Measurements from ENCODE around the gene PACS1. TPM values are rescaled to one million over a fixed set of nuclear protein-coding genes. Genes with fewer than 3 reads are reported as not detected.
A peak's percentile ranks its signal among the peaks of the same experiment; 100 is the strongest.

Gene PACS1
- total RNA-seq, 1 experiment from 2014 or later, result 47.9 TPM

DNA sequence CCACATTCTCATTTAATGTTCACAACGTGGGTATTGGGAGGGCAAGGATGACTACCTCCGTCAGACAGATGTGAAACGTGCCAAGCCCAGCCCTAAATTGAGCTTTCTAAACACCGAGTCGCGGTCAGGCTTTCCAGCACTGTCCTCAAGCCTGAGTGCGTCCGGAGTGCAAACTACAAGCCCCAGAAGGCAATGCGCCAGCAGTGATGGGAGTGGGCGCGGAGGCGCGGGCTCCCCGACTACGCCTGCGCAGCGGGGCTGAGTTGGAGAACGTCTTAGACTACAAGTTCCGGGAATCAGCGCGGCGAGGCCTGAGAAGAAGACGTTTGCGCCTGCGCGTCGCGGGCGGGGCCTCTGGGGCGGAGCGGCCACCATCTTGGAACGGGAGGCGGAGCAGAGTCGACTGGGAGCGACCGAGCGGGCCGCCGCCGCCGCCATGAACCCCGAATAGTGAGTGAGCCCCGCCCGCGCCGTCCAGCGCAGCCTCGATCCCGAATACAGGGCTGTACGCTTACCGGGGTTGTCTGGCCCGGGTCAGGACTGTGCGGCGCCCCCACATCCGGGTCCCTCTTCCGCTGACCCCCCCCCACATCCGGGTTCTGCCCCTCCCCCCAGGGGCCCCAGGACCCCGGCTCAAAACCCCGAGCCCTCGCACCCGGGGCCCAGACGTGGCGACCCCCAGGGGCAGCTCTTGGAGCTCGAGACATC, 198.3 kb downstream of the PACS1 start, which contains the start of gene RAB1B:
Gene RAB1B (plus strand): TSS at position 396 of the 708 bp plus-strand sequence. CDS start 41 bp downstream, at position 437.
- H3K4me1 Mint-ChIP-seq (ENCODE audit: low read depth, unreplicated experiment), result peaks cover 16% of the 10 kb centered on the region
- H3K27me3 Mint-ChIP-seq (ENCODE audit: unreplicated experiment), result no peaks in the 10 kb centered on the region
- H3K4me3 Mint-ChIP-seq (ENCODE audit: low read depth, unreplicated experiment), result peak within 1 kb of the TSS; percentile 95
- peaks cover 62% of the 10 kb centered on the region for H3K36me3 Mint-ChIP-seq (ENCODE audit: insufficient read depth, unreplicated experiment)
- intact Hi-C loops (cut with micrococcal nuclease; ENCODE audit: unreplicated experiment), result no loop called here
- no peaks in the 10 kb centered on the region for H3K9me3 Mint-ChIP-seq (ENCODE audit: low read depth, unreplicated experiment)
- DNase-seq, result peak; percentile 99
- TF ChIP-seq, protein P1, sequence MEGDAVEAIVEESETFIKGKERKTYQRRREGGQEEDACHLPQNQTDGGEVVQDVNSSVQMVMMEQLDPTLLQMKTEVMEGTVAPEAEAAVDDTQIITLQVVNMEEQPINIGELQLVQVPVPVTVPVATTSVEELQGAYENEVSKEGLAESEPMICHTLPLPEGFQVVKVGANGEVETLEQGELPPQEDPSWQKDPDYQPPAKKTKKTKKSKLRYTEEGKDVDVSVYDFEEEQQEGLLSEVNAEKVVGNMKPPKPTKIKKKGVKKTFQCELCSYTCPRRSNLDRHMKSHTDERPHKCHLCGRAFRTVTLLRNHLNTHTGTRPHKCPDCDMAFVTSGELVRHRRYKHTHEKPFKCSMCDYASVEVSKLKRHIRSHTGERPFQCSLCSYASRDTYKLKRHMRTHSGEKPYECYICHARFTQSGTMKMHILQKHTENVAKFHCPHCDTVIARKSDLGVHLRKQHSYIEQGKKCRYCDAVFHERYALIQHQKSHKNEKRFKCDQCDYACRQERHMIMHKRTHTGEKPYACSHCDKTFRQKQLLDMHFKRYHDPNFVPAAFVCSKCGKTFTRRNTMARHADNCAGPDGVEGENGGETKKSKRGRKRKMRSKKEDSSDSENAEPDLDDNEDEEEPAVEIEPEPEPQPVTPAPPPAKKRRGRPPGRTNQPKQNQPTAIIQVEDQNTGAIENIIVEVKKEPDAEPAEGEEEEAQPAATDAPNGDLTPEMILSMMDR (IDR thresholded peaks at IDR 0.05; ENCODE audit: unreplicated experiment), result no peak
- peak within 1 kb of the TSS; percentile 85 for H3K27ac Mint-ChIP-seq (ENCODE audit: unreplicated experiment)
- BruUV-seq (replicated peaks), result no TSS peak
- CTCF ChIA-PET, result interaction anchor here (0.6 to 1.0 kb wide), 6 partner anchors 10 to 435 kb away, joined by 3 to 9 read pairs (median 4); no protein-coding TSS in a partner anchor

DNA sequence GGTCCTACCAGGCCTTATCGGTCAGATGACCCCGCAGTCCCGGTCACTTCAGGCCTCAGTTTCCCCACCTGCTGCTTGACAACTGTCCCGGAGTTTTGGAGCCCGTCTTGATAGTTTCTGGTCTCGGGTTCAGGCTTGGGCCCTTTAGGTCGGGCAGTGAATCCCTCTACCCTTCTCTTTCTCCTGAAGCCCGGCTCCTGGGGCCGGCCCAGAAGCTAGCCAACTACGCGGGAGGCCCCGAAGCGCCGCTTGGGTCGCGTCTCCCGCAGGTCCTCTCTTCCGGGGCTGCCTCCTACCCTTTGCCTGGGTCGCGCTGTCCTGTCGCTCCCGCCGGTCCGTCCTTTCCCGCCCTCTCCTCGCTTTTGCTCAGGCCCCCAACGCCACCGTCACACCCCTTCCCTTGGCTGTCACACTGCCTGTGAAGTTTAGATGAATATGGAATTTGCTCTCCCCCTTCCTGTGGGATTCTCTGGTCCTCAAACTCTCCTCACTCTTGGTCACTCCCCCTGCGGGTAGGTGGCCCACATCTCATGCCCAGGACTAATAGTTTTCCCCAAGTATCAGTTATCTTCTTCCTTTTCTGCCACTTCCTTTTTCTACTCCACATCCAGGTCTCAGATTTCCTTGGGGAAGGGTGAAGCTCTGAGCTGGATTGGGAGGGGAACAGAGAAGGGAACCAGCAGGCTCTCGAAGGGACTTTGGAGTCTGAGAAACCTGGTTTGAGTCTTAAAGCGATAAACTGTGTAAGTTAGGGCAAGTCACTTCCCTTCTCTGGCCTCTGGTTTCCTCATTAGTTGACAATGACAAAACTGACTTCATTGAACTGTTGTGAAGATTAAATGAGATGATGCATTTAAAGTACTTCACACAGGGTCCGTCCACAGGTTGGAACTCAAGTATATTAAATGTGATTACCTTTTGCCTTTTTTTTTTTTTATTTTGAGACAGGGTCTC, 199.2 kb downstream of the PACS1 start:
- Mint-ChIP-seq H3K27ac (ENCODE audit: unreplicated experiment) (peak overlapping the region; percentile 85), H3K27me3 (ENCODE audit: unreplicated experiment) (no peaks in the 10 kb centered on the region), H3K9me3 (ENCODE audit: low read depth, unreplicated experiment) (no peaks in the 10 kb centered on the region), H3K36me3 (ENCODE audit: insufficient read depth, unreplicated experiment) (peaks cover 62% of the 10 kb centered on the region), H3K4me1 (ENCODE audit: low read depth, unreplicated experiment) (peaks cover 16% of the 10 kb centered on the region), H3K4me3 (ENCODE audit: low read depth, unreplicated experiment) (peak overlapping the region; percentile 95)
- CTCF ChIA-PET, result interaction anchor here (0.6 kb wide), 1 partner anchor 760 kb away, joined by 3 read pairs; no protein-coding TSS in a partner anchor
- peak; percentile 40 for DNase-seq
- TSS peak; percentile 68 for BruUV-seq (replicated peaks)
- TF ChIP-seq, protein P1 (IDR thresholded peaks at IDR 0.05; ENCODE audit: unreplicated experiment), result peak; percentile 19
- intact Hi-C loops (cut with micrococcal nuclease; ENCODE audit: unreplicated experiment), result no loop called here

DNA sequence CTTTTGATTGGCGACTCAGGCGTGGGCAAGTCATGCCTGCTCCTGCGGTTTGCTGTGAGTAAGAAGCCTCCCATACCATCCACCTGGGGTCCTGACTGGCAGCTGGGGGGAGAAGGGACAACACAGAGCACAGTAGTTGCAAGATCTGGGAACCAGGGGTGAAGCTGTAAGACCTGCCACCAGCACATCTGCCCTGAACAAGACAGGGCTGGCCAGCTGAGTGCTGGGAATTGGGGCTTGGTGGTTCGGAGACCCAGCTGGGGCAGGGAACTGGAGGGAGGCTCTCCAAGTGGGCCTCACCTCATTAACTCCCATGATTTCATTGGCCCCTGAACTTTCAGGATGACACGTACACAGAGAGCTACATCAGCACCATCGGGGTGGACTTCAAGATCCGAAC, 201.7 kb downstream of the PACS1 start:
- Mint-ChIP-seq H3K36me3 (ENCODE audit: insufficient read depth, unreplicated experiment) (peaks cover 60% of the 10 kb centered on the region), H3K27me3 (ENCODE audit: unreplicated experiment) (no peaks in the 10 kb centered on the region), H3K4me1 (ENCODE audit: low read depth, unreplicated experiment) (peaks cover 16% of the 10 kb centered on the region), H3K27ac (ENCODE audit: unreplicated experiment) (no peak overlapping the region), H3K9me3 (ENCODE audit: low read depth, unreplicated experiment) (no peaks in the 10 kb centered on the region), H3K4me3 (ENCODE audit: low read depth, unreplicated experiment) (no peak overlapping the region)
- TF ChIP-seq, protein P1 (IDR thresholded peaks at IDR 0.05; ENCODE audit: unreplicated experiment), result no peak
- BruUV-seq (replicated peaks), result no TSS peak
- CTCF ChIA-PET, result no interaction called here
- DNase-seq, result no peak
- intact Hi-C loops (cut with micrococcal nuclease; ENCODE audit: unreplicated experiment), result no loop called here

DNA sequence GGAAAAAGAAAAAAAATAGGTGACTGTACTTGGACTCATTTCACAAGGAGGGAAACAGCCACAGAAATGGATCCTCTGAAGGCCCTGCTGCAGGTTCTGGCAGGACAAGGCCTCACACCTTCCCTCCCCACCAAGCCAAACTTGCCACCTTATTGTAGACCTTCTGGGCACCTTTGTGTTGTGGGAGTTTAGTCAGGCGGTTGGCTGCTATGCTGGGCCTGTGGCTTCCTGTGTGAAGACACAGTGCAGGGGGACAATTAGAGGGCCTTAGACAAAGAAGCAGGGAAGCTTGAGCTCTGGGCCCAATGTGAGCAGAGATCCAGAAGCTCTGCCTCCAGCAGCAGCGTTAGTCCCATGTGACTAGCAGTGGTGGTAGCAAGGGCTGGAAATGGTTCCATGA, 202.5 kb downstream of the PACS1 start:
- no TSS peak for BruUV-seq (replicated peaks)
- Mint-ChIP-seq H3K4me3 (ENCODE audit: low read depth, unreplicated experiment) (no peak overlapping the region), H3K9me3 (ENCODE audit: low read depth, unreplicated experiment) (no peaks in the 10 kb centered on the region), H3K27me3 (ENCODE audit: unreplicated experiment) (no peaks in the 10 kb centered on the region), H3K36me3 (ENCODE audit: insufficient read depth, unreplicated experiment) (peaks cover 60% of the 10 kb centered on the region), H3K4me1 (ENCODE audit: low read depth, unreplicated experiment) (peaks cover 16% of the 10 kb centered on the region), H3K27ac (ENCODE audit: unreplicated experiment) (no peak overlapping the region)
- DNase-seq, result no peak
- CTCF ChIA-PET, result no interaction called here
- intact Hi-C loops (cut with micrococcal nuclease; ENCODE audit: unreplicated experiment), result no loop called here
- TF ChIP-seq, protein P1 (IDR thresholded peaks at IDR 0.05; ENCODE audit: unreplicated experiment), result no peak
